Measurements from ENCODE around the gene NPAT.
"Not testable (repeated sequence)": the region's sequence is repeated elsewhere in the genome, so short reads cannot be mapped to it uniquely, and the experiment has no call there.

The NPAT gene

DNA sequence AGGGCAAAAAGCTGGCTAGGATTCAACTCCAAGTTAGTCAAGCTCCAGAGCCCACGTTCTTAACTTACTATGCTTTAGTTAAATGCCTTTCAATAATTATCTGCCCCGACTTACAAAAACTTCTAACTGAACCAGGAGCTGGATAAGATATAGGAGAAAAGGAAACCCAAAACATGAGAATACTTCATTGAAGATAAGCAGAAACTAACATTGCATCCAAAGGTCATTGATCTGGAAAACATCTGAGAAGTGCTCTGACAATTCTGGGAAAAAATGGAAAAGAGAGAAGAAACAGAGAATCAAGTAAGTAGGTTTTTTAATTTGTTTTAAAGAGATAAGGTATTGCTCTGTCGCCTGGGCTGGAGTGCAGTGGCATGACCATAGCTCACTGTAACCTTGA lies 73.9 kb downstream of the NPAT start:
- no peak for DNase-seq

DNA sequence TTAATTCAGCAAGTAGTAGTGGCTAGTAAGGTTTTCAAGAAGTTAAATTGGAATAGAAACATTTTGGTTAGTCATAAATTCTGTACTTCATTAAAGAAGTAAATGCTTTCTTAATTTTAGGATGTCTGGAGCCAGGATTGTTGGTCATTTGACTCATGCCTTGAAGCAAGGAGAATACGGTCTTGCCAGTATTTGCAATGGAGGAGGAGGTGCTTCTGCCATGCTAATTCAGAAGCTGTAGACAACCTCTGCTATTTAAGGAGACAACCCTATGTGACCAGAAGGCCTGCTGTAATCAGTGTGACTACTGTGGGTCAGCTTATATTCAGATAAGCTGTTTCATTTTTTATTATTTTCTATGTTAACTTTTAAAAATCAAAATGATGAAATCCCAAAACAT lies 75.3 kb downstream of the NPAT start:
- no peak for DNase-seq

DNA sequence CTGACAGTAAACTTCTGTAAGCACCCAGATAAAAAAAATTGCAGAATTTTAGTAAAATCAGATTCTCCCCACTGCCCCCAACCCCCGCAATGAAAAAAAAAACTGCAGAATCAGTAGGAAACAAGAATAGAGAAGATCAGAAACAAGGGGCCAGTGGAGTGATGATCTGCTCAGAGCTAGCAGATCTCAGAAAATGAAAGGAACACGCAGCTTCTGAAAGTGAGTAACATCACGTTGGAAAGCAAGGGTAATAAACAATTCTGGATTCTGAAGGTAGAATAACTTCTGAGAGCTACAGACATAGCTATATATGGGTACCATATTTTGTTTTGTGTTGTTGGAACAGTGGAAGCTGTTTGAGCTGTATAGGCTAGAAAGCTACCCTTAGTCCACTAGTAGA lies 77.8 kb downstream of the NPAT start:
- no peak for DNase-seq

DNA sequence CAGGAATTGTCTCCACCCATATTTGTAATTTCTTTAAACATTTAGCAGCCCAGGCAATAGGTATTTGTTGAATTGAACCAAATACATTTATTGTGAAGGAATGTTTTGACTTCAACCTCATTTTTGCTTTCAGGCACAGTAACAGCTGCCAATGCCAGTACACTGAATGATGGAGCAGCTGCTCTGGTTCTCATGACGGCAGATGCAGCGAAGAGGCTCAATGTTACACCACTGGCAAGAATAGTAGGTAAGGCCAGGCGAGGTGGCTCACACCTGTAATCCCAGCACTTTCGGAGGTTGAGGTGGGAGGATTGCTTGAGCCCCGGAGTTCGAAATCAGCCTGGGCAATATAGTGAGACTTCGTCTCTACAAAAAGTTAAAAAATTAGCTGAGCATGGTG lies 80.1 kb downstream of the NPAT start:
- no peak for DNase-seq

DNA sequence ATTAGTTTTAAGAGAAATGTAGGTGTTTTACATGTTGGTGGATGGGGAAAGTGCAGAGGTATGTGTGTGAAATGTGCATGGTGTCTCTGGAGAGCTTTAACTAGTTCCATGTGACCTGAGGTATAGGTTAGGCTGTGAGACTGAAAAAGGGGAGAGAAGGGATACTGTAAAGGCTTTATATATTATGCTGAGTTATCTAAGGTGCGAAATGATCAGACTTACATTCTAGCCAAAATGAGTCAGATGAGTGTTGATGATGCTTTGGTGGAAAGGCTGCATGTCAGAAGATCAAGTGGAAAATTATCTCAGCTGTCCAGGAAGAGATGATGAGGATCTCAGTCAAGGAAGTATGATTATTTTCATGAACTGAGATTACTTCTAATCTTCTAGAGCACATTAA lies 85.2 kb downstream of the NPAT start:
- DNase-seq: no peak

DNA sequence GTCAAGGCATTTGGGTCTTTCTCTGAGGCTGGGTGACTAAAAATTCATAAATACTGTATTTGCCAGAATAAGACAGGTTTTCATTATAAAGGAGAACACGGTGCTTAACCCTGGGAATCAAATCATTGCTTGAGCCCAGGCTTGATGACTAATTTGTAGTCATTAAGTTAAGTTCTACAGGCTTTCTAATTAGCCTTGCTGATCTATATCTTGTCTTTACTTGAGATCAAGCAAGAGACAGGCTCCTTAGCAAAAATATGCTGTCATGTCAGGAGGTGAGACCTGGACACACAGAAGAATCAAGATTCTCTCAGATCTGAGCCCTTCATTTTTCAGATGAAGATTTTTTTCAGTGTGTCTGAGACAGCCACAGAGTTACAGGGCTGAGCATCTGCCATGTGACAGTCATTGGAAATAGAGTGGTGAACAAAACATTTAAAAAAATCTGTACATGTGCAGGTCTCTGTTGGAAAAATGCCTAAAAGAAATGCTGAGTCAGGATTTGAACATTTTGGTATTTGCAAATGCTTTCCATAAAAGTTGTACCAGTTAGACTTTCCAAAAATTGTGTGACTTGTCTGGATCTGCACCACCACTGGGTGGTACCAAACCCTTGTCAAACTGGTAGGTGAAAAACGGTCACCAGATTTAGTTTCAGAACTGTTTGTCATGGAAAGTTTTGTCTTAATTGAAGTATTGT lies 86.4 kb downstream of the NPAT start:
- DNase-seq: no peak

DNA sequence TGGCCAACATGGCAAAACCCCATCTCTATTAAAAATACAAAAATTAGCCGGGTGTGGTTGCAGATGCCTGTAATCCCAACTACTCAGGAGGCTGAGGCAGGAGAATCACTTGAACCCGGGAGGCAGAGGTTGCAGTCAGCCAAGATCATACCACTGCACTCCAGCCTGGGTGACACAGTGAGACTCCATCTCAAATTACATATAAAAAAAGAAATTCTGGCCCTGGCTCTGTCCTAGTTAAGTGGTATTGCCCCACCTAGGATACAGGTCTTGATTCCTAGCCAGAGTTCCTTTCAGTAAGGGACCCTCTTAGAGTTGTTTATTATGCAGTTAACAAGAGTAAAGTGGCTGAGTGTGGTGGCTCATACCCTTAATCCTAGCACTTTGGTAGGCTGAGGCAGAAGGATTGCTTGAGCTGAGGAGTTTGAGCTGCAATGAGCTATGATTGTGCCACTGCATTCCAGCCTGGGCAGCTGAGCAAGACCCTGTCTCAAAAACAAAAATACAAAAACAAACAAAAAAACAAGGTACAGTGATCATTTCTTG lies 89.4 kb downstream of the NPAT start:
- not testable (repeated sequence) for DNase-seq

DNA sequence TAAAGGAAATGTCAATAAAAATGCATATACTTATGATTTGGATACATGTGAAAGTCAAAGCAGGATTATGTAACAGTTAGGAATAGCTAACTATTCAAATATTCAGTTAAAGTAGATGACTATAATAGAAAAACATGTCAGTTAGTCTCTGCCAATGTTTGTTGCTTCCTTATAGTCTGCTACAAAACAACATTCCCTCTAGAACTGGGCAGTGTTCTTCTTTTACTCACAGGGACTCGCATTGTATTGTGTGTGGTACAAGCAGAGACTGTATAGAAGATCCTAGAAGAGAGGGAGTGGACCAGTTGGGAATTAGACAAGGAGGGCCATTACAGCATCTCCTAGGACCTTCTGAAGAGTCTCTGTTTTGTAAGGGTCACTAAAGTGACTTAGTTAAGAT lies 90.4 kb downstream of the NPAT start:
- DNase-seq: no peak

DNA sequence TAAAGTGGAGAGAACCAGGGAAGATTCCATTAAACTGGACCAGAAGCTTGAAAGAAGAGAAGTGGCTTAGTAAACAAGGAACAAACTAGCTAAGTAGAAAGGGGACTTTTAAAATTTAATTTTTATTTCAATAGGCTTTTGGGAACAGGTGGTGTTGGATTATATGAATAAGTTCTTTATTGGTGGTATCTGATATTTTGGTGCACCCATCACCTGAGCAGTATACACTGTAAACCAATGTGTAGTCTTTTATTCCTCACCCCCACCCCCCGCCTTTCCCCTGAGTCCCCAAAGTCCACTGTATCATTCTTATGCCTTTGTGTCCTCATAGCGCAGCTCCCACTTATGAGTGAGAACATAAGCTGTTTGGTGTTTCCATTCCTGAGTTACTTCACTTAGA lies 93.7 kb downstream of the NPAT start:
- no peak for DNase-seq

DNA sequence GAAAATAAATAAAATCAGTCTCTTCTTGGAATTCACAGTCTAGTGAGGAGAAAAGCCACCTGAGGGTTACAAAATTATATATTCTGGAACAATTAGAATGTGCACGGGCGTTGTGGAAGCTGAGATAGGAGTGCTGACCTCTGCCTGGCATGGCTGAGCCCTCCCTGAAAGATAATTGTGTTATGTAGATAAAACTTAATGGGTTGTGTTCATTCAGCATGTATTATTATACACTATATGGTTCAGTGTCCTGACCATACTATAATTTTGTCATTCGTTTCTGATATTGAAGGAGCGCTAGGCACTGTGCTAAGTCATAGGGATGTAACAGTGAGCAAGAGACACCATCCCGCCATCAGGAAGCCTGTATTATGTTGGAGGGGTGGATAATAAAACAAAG lies 97.3 kb downstream of the NPAT start:
- DNase-seq: no peak

DNA sequence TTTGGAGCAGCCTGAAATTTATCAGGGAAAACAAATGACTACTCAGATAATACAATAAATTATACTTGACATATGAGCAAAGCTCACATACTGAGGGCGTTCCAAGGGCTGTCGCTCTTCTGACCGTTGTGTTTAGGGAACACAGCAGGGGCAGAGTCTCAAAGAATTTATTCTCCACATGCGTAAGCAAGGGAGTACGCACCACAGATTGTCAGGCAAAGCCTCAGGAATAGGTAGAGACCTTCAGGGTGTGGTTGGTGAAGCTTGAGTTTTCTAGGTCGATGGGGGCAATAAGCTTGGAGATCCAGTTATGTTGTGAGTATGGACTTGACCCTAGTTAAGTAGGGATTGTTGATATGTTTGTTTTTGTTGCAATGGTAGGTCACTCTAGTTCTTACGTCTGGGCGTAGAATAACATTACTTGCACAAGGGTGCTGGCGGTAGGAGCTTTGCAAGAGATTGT lies 100.2 kb downstream of the NPAT start:
- no peak for DNase-seq

DNA sequence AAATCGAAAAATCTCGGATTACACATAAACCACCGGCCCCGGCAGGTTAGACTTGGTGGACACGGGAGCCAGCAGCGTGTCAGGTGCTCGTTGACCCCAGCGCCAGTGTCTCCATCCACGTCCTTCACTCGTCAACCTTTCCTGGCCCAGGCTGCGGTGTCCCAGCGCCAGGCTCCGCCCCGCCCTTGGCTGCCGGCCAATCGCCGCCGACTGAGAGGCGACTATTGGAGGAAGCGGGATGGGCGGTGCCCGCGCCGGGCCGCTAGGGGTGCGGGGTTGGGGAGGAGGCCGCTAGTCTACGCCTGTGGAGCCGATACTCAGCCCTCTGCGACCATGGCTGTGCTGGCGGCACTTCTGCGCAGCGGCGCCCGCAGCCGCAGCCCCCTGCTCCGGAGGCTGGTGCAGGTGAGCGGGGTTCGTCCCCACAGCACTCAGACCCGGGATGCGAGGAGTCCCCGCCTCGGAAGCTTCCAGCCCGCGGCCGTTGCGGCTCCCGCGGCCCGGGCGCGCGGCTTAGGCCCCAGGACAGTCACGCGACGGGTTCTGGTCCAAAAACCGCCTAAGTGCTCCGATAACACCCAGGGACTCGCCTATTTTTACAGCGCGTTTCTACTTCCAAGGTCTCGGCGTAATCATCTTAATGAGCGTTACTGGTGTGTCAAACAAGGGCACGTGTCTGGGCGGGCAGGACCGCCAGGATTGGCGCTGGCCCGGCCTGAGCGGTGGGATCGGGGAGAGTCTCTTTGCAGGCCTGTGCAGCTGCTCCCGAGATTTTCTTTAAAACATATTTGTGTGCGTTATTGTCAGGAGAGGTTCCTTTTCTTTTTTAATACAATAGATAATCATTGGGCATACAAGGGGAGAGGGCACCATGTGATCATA lies 100.9 kb downstream of the NPAT start, which contains the start of gene ACAT1:
Gene ACAT1, plus strand, starts transcription at position 294 of the 882 bp plus-strand sequence. Its CDS starts 40 bp downstream, at position 334.
- DNase-seq: peak; percentile 96

DNA sequence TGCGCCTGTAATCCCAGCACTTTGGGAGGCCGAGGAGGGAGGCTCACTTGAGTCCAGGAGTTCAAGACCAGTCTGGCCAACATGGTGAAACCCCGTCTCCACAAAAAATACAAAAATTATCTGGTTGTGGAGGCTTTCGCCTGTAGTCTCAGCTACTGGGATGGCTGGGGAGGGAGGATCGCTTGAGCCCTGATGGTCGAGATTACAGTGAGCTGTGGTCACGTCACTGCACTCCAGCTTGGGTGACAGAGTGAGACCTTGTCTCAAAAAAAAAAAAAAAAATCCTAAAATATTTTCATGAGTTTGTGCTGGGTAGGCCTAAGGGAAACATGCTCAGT lies 101.5 kb downstream of the NPAT start:
- not testable (repeated sequence) for DNase-seq

DNA sequence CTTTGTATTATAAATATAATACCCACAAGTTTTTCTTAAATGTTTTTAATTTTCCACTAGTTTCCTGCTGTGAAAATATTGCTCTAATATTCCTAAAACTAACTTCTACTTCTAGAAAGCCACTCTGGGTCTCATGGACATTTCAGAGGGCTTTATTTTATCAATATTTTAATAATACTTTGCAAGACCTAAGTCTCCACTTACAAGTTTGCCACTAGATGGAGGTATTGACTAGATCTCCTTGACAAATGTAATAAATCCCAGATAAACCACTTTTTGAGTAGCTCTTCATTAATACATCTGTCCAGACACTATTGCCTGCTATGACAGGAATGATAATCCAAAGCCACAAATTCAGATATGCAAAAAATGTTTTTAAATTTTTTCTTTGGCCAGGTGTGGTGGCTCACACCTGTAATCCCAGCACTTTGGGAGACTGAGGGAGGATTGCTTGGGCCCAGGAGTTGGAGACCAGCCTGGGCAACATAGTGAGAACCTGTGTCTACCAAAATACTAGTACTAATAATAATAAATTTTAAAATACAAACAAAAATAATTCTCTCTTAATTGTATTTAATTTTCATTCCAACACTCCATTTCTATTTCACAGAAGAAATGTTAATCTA lies 104.6 kb downstream of the NPAT start:
- DNase-seq: no peak

DNA sequence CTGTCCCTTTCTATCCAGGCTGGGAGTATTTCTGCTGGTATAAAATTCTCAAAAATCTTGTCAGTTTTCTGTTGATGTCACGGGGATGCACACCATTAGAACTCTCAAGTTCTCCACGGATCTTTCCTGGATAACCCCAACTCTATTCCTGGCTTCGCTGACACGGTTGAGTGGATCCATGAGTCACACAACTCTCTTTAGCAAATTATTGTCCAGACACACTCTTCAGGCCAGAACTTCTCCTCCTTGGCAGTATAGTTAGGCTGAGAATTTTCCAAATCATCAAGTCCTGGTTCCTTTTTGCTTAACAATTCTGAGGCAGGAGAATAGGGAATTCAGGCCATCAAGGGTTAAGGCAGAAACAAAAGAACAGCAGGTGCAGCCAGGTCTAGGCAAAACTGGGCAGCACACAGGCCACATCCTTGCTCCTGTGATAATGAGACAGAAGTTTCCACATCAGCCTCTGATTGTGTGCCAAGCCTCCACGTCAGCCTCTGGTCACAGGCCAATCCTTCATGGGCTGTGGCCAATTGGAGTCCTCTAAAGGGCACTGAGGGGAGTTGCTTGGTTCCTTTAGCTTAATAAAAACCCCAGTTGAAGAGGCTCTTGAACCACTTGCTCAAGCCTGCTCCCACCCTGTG lies 106.8 kb downstream of the NPAT start:
- DNase-seq: no peak

DNA sequence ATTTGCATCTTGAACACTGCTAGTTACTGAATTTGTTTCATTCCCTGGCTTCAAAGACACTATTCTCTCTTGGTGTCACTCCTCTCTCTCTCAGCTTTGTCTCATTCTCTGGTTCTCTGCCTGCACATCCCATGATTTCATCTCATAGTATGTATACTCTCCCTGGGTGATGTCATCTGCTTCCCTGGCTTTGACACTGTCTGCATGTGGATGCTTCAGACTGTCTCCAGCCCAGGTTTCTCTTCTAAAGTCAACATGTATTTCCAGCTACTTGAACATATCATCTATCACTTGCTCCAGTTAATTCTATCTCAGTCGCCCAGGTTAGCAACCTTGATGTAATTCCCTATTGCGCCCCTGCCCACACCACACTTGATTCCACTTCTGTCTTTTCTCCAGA lies 110.4 kb downstream of the NPAT start:
- DNase-seq: no peak

DNA sequence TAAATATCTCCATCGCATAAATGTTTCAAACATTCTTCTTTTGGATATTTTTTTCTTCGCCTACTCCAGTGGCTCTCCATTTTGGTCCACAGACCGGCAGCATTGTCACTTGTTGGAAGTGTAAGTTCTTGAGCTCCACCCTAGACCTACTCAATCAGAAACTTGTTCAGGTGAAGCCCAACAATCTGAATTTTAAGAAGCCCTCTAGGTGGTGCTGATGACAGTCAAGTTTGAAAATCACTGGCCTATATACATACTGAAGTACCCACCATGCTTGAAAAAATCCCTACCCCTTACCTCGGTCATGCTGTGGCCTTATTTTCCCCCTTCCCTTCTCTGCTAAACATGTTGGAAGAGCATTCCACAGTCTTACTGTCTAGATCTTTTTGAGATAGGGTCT lies 111.3 kb downstream of the NPAT start:
- no peak for DNase-seq
